Esophagus (tissue), 2 donors: ENCODE measurements around the gene GUCY1B1. TPM values are rescaled to one million over a fixed set of nuclear protein-coding genes. Genes with fewer than 3 reads are reported as not detected.

Experiments used
- H3K27ac ChIP-seq, 2 donors: one replicate each; pipeline ENCODE4 v1.5.1; 2013; ENCODE audit warnings: low read depth in 2 of 2, mild to moderate bottlenecking in 2 of 2, inconsistent platforms in 1 of 2, low read length in 1 of 2, moderate library complexity in 1 of 2
- H3K27me3 ChIP-seq, 2 donors: one replicate each; pipeline ENCODE4 v1.6.1; 2013; ENCODE audit warnings: low read length in 2 of 2, control low read depth in 1 of 2, mild to moderate bottlenecking in 1 of 2; ENCODE audit not compliant: insufficient read depth in 2 of 2, control insufficient read depth in 1 of 2
- H3K36me3 ChIP-seq, 2 donors: one replicate each; pipeline ENCODE4 v1.6.1; 2013; ENCODE audit warnings: low read length in 1 of 2; ENCODE audit not compliant: control insufficient read depth in 2 of 2, insufficient read depth in 2 of 2
- H3K4me1 ChIP-seq, 2 donors: one replicate each; pipeline ENCODE4 v1.6.1; 2013; ENCODE audit warnings: low read length in 1 of 2; ENCODE audit not compliant: control insufficient read depth in 2 of 2, insufficient read depth in 2 of 2
- H3K4me3 ChIP-seq, 2 donors: one replicate each; pipeline ENCODE4 v1.5.1; 2013; ENCODE audit warnings: low read length in 2 of 2, mild to moderate bottlenecking in 2 of 2, low read depth in 1 of 2, moderate library complexity in 1 of 2
- H3K9me3 ChIP-seq, 2 donors: one replicate each; pipeline ENCODE4 v1.6.1; 2013; ENCODE audit warnings: mild to moderate bottlenecking in 2 of 2, low read depth in 1 of 2, low read length in 1 of 2, moderate library complexity in 1 of 2; ENCODE audit not compliant: control insufficient read depth in 2 of 2, insufficient read depth in 1 of 2
- WGBS, 2 donors: extraction: QIAGEN DNeasy Blood & Tissue Kit; methylation state at CpG; one replicate each; pipeline ENCODE4 v1.1.7; 2013; 5-methylcytosine and 5-hydroxymethylcytosine counted together
- polyA plus RNA-seq, 2 donors: library from polyadenylated mRNA; stranded (reverse); fragments of 200-250 nt; gene quantifications; one replicate each; pipeline ENCODE4 v1.2.3, GENCODE V29; 2013
- donor health status: healthy with polysubstance abuse.
- donor health status: Bipolar disorder and iron deficiency.

The GUCY1B1 gene
- polyA plus RNA-seq, 2 donors = 1.7 to 1.8 TPM

- H3K4me1 ChIP-seq = no peaks in the 10 kb centered on the region
- WGBS, 2 donors = 74 to 75% methylated on average over 1 of the region's 1 CpG
- H3K4me3 ChIP-seq = no peak overlapping the region
- no peaks in the 10 kb centered on the region for H3K9me3 ChIP-seq
- no peaks in the 10 kb centered on the region for H3K27me3 ChIP-seq
- no peak overlapping the region for H3K27ac ChIP-seq
- no peaks in the 10 kb centered on the region for H3K36me3 ChIP-seq
These were observed 23.9 kb upstream of the GUCY1B1 start for GRCh38 chr4:155734951-155735350.

- Histone ChIP-seq H3K27me3 (no peaks in the 10 kb centered on the region), H3K4me3 (no peak overlapping the region), H3K36me3 (no peaks in the 10 kb centered on the region), H3K4me1 (no peaks in the 10 kb centered on the region), H3K27ac (no peak overlapping the region), H3K9me3 (no peaks in the 10 kb centered on the region)
These were observed 23.3 kb upstream of the GUCY1B1 start for GRCh38 chr4:155735496-155735895.

- H3K36me3 ChIP-seq = no peaks in the 10 kb centered on the region
- H3K4me3 ChIP-seq = no peak overlapping the region
- H3K27ac ChIP-seq = no peak overlapping the region
- 89 to 90% methylated on average over 2 of the region's 2 CpGs for WGBS, 2 donors
- no peaks in the 10 kb centered on the region for H3K27me3 ChIP-seq
- H3K9me3 ChIP-seq = no peaks in the 10 kb centered on the region
- H3K4me1 ChIP-seq = no peaks in the 10 kb centered on the region
These were observed 20.3 kb upstream of the GUCY1B1 start for GRCh38 chr4:155738548-155738947.

- H3K9me3 ChIP-seq = no peaks in the 10 kb centered on the region
- no peaks in the 10 kb centered on the region for H3K36me3 ChIP-seq
- H3K4me3 ChIP-seq = no peak overlapping the region
- H3K27me3 ChIP-seq = no peaks in the 10 kb centered on the region
- WGBS, 2 donors = 93 to 96% methylated on average over 1 of the region's 1 CpG
- no peaks in the 10 kb centered on the region for H3K4me1 ChIP-seq
- H3K27ac ChIP-seq = no peak overlapping the region
These were observed 17.3 kb upstream of the GUCY1B1 start for GRCh38 chr4:155741546-155741945.

- 86 to 91% methylated on average over 3 of the region's 3 CpGs for WGBS, 2 donors
- no peak overlapping the region for H3K4me3 ChIP-seq
These were observed 16.4 kb upstream of the GUCY1B1 start for GRCh38 chr4:155742310-155743015.

GRCh38 chr4:155745984-155746383 lies 12.8 kb upstream of the GUCY1B1 start:
- H3K27ac ChIP-seq = no peak overlapping the region
- no peaks in the 10 kb centered on the region for H3K27me3 ChIP-seq
- H3K4me1 ChIP-seq = no peaks in the 10 kb centered on the region
- 77 to 78% methylated on average over 5 of the region's 5 CpGs for WGBS, 2 donors
- H3K9me3 ChIP-seq = no peaks in the 10 kb centered on the region
- no peaks in the 10 kb centered on the region for H3K36me3 ChIP-seq
- no peak overlapping the region for H3K4me3 ChIP-seq

More at GRCh38 chr4:155742310-155743015, 16.4 kb upstream of the GUCY1B1 start:
- no peaks in the 10 kb centered on the region for H3K27me3 ChIP-seq
- H3K36me3 ChIP-seq = no peaks in the 10 kb centered on the region
- no peak overlapping the region for H3K27ac ChIP-seq
- no peaks in the 10 kb centered on the region for H3K4me1 ChIP-seq
- H3K9me3 ChIP-seq = no peaks in the 10 kb centered on the region

GRCh38 chr4:155748039-155748438 lies 10.8 kb upstream of the GUCY1B1 start:
- WGBS, 2 donors = 75 to 93% methylated on average over 2 of the region's 2 CpGs
- Histone ChIP-seq H3K27me3 (no peaks in the 10 kb centered on the region), H3K36me3 (no peaks in the 10 kb centered on the region)

GRCh38 chr4:155749041-155749440 lies 9.8 kb upstream of the GUCY1B1 start:
- H3K9me3 ChIP-seq = no peaks in the 10 kb centered on the region
- 89 to 91% methylated on average over 5 of the region's 5 CpGs for WGBS, 2 donors

More at GRCh38 chr4:155748039-155748438, 10.8 kb upstream of the GUCY1B1 start:
- no peak overlapping the region for H3K27ac ChIP-seq
- H3K4me3 ChIP-seq = no peak overlapping the region
- no peaks in the 10 kb centered on the region for H3K4me1 ChIP-seq
- no peaks in the 10 kb centered on the region for H3K9me3 ChIP-seq

GRCh38 chr4:155751569-155751968 lies 7.3 kb upstream of the GUCY1B1 start:
- Histone ChIP-seq H3K27me3 (no peaks in the 10 kb centered on the region), H3K9me3 (no peaks in the 10 kb centered on the region), H3K4me1 (no peaks in the 10 kb centered on the region), H3K4me3 (no peak overlapping the region), H3K27ac (no peak overlapping the region), H3K36me3 (no peaks in the 10 kb centered on the region)
- whole genome bisulfite sequencing, 2 donors = 79 to 91% methylated on average over 5 of the region's 5 CpGs

More at GRCh38 chr4:155749041-155749440, 9.8 kb upstream of the GUCY1B1 start:
- Histone ChIP-seq H3K4me3 (no peak overlapping the region), H3K36me3 (no peaks in the 10 kb centered on the region), H3K27ac (no peak overlapping the region), H3K27me3 (no peaks in the 10 kb centered on the region), H3K4me1 (no peaks in the 10 kb centered on the region)

GRCh38 chr4:155757745-155758265 lies 1.0 kb upstream of the GUCY1B1 start:
- no peak overlapping the region for H3K27ac ChIP-seq
- no peaks in the 10 kb centered on the region for H3K27me3 ChIP-seq
- peaks cover 0 to 2% of the 10 kb centered on the region in 2 donors for H3K4me1 ChIP-seq
- H3K36me3 ChIP-seq = no peaks in the 10 kb centered on the region
- H3K9me3 ChIP-seq = no peaks in the 10 kb centered on the region
- WGBS, 2 donors = 93 to 94% methylated on average over 1 of the region's 1 CpG
- no peak overlapping the region for H3K4me3 ChIP-seq
